Fibroblast of mammary gland (primary cell): ENCODE measurements around the gene DCAF8.

Source experiments
- DNase-seq: peaks from one replicate; pipeline ENCODE4 v3.0.0-alpha.2; 2010; ENCODE audit warnings: low read depth
- H3K4me3 ChIP-seq: 2 replicates; pipeline ENCODE4 v1.5.1; 2011; ENCODE audit warnings: low read depth, mild to moderate bottlenecking, low read length, moderate library complexity; ENCODE audit not compliant: control insufficient read depth
- CTCF ChIP-seq: conservative IDR thresholded peaks from 2 replicates; pipeline ENCODE4 v1.5.1; 2011; ENCODE audit warnings: low read depth, low read length, inconsistent platforms; ENCODE audit not compliant: control insufficient read depth, insufficient read depth

DCAF8 gene

GRCh38 chr1:160187407-160187806, 74.9 kb downstream of the DCAF8 start:
- no peak for DNase-seq
- H3K4me3 ChIP-seq = no peak overlapping the region
- TF ChIP-seq CTCF = no peak

GRCh38 chr1:160186729-160187128, 75.6 kb downstream of the DCAF8 start:
- no peak overlapping the region for H3K4me3 ChIP-seq
- no peak for TF ChIP-seq CTCF
- no peak for DNase-seq

GRCh38 chr1:160186246-160186645, 76.1 kb downstream of the DCAF8 start:
- H3K4me3 ChIP-seq = no peak overlapping the region
- DNase-seq = no peak

GRCh38 chr1:160179336-160179735, 83.0 kb downstream of the DCAF8 start:
- no peak for DNase-seq
- H3K4me3 ChIP-seq = no peak overlapping the region
- TF ChIP-seq CTCF = no peak

More at GRCh38 chr1:160186246-160186645, 76.1 kb downstream of the DCAF8 start:
- no peak for TF ChIP-seq CTCF

GRCh38 chr1:160178731-160179130, 83.6 kb downstream of the DCAF8 start:
- DNase-seq = no peak
- H3K4me3 ChIP-seq = no peak overlapping the region
- TF ChIP-seq CTCF = no peak

GRCh38 chr1:160177667-160178066, 84.7 kb downstream of the DCAF8 start:
- DNase-seq = no peak
- no peak overlapping the region for H3K4me3 ChIP-seq
- TF ChIP-seq CTCF = no peak

- no peak overlapping the region for H3K4me3 ChIP-seq
- no peak for TF ChIP-seq CTCF
- no peak for DNase-seq
Observed at GRCh38 chr1:160177231-160177630, 85.1 kb downstream of the DCAF8 start.
